ENCODE measurements around the gene CSAD.

The CSAD gene

GRCh38 chr12:53122961-53123468 lies 57.7 kb downstream of the CSAD start:
- no peaks in the 10 kb centered on the region for H3K36me3 ChIP-seq (ENCODE audit: control insufficient read depth in 1 of 2, insufficient read depth in 2 of 2, low read depth in 1 of 2, low read length in 2 of 2)
- H3K79me1 ChIP-seq (replicated peaks; ENCODE audit: low read length, poor library complexity, severe bottlenecking): no peaks in the 10 kb centered on the region
- no peak overlapping the region for H2AK5ac ChIP-seq (ENCODE audit: low read length, severe bottlenecking)
- no peak overlapping the region for H3K9ac ChIP-seq (ENCODE audit: low read length)
- peak overlapping the region in 1 of 2 experiments; percentile 48 for H3K23ac ChIP-seq (ENCODE audit: low read length in 2 of 2)
- H2BK15ac ChIP-seq (ENCODE audit: low read depth, poor library complexity, severe bottlenecking): peak overlapping the region; percentile 67
- no peak overlapping the region for H3K4me2 ChIP-seq (ENCODE audit: low read length, poor library complexity, severe bottlenecking)
- no peak overlapping the region for H2AFZ ChIP-seq (ENCODE audit: low read depth, low read length)
- no peak overlapping the region for H3K4ac ChIP-seq (ENCODE audit: low read depth in 1 of 2, low read length in 2 of 2)
- no peak overlapping the region for H2BK120ac ChIP-seq (ENCODE audit: low read depth, low read length)
- H3K4me1 ChIP-seq (ENCODE audit: control insufficient read depth, insufficient read depth, low read depth, low read length): peaks cover 5% of the 10 kb centered on the region
- H3K27ac ChIP-seq (ENCODE audit: low read length, poor library complexity, severe bottlenecking): no peak overlapping the region
- no peak overlapping the region for H2BK12ac ChIP-seq (ENCODE audit: low read length in 2 of 2)
- H3K27me3 ChIP-seq (ENCODE audit: control insufficient read depth in 1 of 2, insufficient read depth in 1 of 2, low read length in 2 of 2): peaks cover 0 to 4% of the 10 kb centered on the region in 2 experiments
- H3K4me3 ChIP-seq (ENCODE audit: insufficient read depth in 1 of 2, low read depth in 1 of 2, low read length in 2 of 2): no peak overlapping the region
- WGBS: 92% methylated on average over 6 of the region's 10 CpGs
- no peak overlapping the region for H2BK5ac ChIP-seq (ENCODE audit: low read depth, low read length, poor library complexity, severe bottlenecking)
- DNase-seq: no peak
- no peak overlapping the region for H3K14ac ChIP-seq (ENCODE audit: low read length in 2 of 2)
- no peaks in the 10 kb centered on the region for H3K9me3 ChIP-seq (ENCODE audit: control insufficient read depth, low read length)
- H4K8ac ChIP-seq (ENCODE audit: low read length): no peak overlapping the region
- H4K91ac ChIP-seq (ENCODE audit: low read length): no peak overlapping the region
- H3K18ac ChIP-seq (ENCODE audit: low read depth in 1 of 2, low read length in 2 of 2): no peak overlapping the region

- no peak overlapping the region for H3K4me3 ChIP-seq (ENCODE audit: insufficient read depth in 1 of 2, low read depth in 1 of 2, low read length in 2 of 2)
- DNase-seq: no peak
- no peak overlapping the region for H3K9ac ChIP-seq (ENCODE audit: low read length)
- H3K9me3 ChIP-seq (ENCODE audit: control insufficient read depth, low read length): no peaks in the 10 kb centered on the region
- H3K79me1 ChIP-seq (replicated peaks; ENCODE audit: low read length, poor library complexity, severe bottlenecking): no peaks in the 10 kb centered on the region
- no peak overlapping the region for H2AK5ac ChIP-seq (ENCODE audit: low read length, severe bottlenecking)
- H2BK12ac ChIP-seq (ENCODE audit: low read length in 2 of 2): no peak overlapping the region
- H2BK15ac ChIP-seq (ENCODE audit: low read depth, poor library complexity, severe bottlenecking): peak overlapping the region; percentile 93
- peaks cover 5% of the 10 kb centered on the region for H3K4me1 ChIP-seq (ENCODE audit: control insufficient read depth, insufficient read depth, low read depth, low read length)
- H3K14ac ChIP-seq (ENCODE audit: low read length in 2 of 2): no peak overlapping the region
- H3K23ac ChIP-seq (ENCODE audit: low read length in 2 of 2): no peak overlapping the region
- H3K27ac ChIP-seq (ENCODE audit: low read length, poor library complexity, severe bottlenecking): no peak overlapping the region
- H3K36me3 ChIP-seq (ENCODE audit: control insufficient read depth in 1 of 2, insufficient read depth in 2 of 2, low read depth in 1 of 2, low read length in 2 of 2): no peaks in the 10 kb centered on the region
- no peak overlapping the region for H2BK120ac ChIP-seq (ENCODE audit: low read depth, low read length)
- H4K8ac ChIP-seq (ENCODE audit: low read length): no peak overlapping the region
- H3K4me2 ChIP-seq (ENCODE audit: low read length, poor library complexity, severe bottlenecking): no peak overlapping the region
- H3K4ac ChIP-seq (ENCODE audit: low read depth in 1 of 2, low read length in 2 of 2): no peak overlapping the region
- H2BK5ac ChIP-seq (ENCODE audit: low read depth, low read length, poor library complexity, severe bottlenecking): no peak overlapping the region
- no peak overlapping the region for H2AFZ ChIP-seq (ENCODE audit: low read depth, low read length)
- H4K91ac ChIP-seq (ENCODE audit: low read length): peak overlapping the region; percentile 46
- 91% methylated on average over 12 of the region's 12 CpGs for WGBS
- no peaks in the 10 kb centered on the region for H3K27me3 ChIP-seq (ENCODE audit: control insufficient read depth in 1 of 2, insufficient read depth in 1 of 2, low read length in 2 of 2)
- no peak overlapping the region for H3K18ac ChIP-seq (ENCODE audit: low read depth in 1 of 2, low read length in 2 of 2)
Measured at GRCh38 chr12:53120685-53121525, 59.8 kb downstream of the CSAD start.

GRCh38 chr12:53118751-53119300 lies 61.9 kb downstream of the CSAD start:
- Histone ChIP-seq H3K4me3 (ENCODE audit: insufficient read depth in 1 of 2, low read depth in 1 of 2, low read length in 2 of 2) (no peak overlapping the region), H3K14ac (ENCODE audit: low read length in 2 of 2) (no peak overlapping the region), H3K4me2 (ENCODE audit: low read length, poor library complexity, severe bottlenecking) (no peak overlapping the region), H2BK5ac (ENCODE audit: low read depth, low read length, poor library complexity, severe bottlenecking) (no peak overlapping the region), H3K4me1 (ENCODE audit: control insufficient read depth, insufficient read depth, low read depth, low read length) (peaks cover 5% of the 10 kb centered on the region), H3K18ac (ENCODE audit: low read depth in 1 of 2, low read length in 2 of 2) (no peak overlapping the region), H3K27me3 (ENCODE audit: control insufficient read depth in 1 of 2, insufficient read depth in 1 of 2, low read length in 2 of 2) (no peaks in the 10 kb centered on the region), H2AK5ac (ENCODE audit: low read length, severe bottlenecking) (no peak overlapping the region), H2BK120ac (ENCODE audit: low read depth, low read length) (no peak overlapping the region), H3K23ac (ENCODE audit: low read length in 2 of 2) (no peak overlapping the region), H4K8ac (ENCODE audit: low read length) (no peak overlapping the region), H2AFZ (ENCODE audit: low read depth, low read length) (no peak overlapping the region), H3K4ac (ENCODE audit: low read depth in 1 of 2, low read length in 2 of 2) (no peak overlapping the region), H2BK15ac (ENCODE audit: low read depth, poor library complexity, severe bottlenecking) (no peak overlapping the region), H3K9ac (ENCODE audit: low read length) (no peak overlapping the region), H3K36me3 (ENCODE audit: control insufficient read depth in 1 of 2, insufficient read depth in 2 of 2, low read depth in 1 of 2, low read length in 2 of 2) (no peaks in the 10 kb centered on the region), H4K91ac (ENCODE audit: low read length) (no peak overlapping the region), H3K27ac (ENCODE audit: low read length, poor library complexity, severe bottlenecking) (no peak overlapping the region), H2BK12ac (ENCODE audit: low read length in 2 of 2) (no peak overlapping the region), H3K9me3 (ENCODE audit: control insufficient read depth, low read length) (no peaks in the 10 kb centered on the region), H3K79me1 (replicated peaks; ENCODE audit: low read length, poor library complexity, severe bottlenecking) (no peaks in the 10 kb centered on the region)
- no peak for DNase-seq
- WGBS: 82% methylated on average over 8 of the region's 8 CpGs

- no peak overlapping the region for H3K9ac ChIP-seq (ENCODE audit: low read length)
- H3K18ac ChIP-seq (ENCODE audit: low read depth in 1 of 2, low read length in 2 of 2): no peak overlapping the region
- no peak overlapping the region for H2BK12ac ChIP-seq (ENCODE audit: low read length in 2 of 2)
- WGBS: 92% methylated on average over 8 of the region's 8 CpGs
- H3K4ac ChIP-seq (ENCODE audit: low read depth in 1 of 2, low read length in 2 of 2): no peak overlapping the region
- H3K36me3 ChIP-seq (ENCODE audit: control insufficient read depth in 1 of 2, insufficient read depth in 2 of 2, low read depth in 1 of 2, low read length in 2 of 2): no peaks in the 10 kb centered on the region
- no peak for DNase-seq
- H3K79me1 ChIP-seq (replicated peaks; ENCODE audit: low read length, poor library complexity, severe bottlenecking): no peaks in the 10 kb centered on the region
- H2AK5ac ChIP-seq (ENCODE audit: low read length, severe bottlenecking): no peak overlapping the region
- H3K23ac ChIP-seq (ENCODE audit: low read length in 2 of 2): no peak overlapping the region
- no peak overlapping the region for H4K91ac ChIP-seq (ENCODE audit: low read length)
- no peaks in the 10 kb centered on the region for H3K9me3 ChIP-seq (ENCODE audit: control insufficient read depth, low read length)
- no peak overlapping the region for H2BK15ac ChIP-seq (ENCODE audit: low read depth, poor library complexity, severe bottlenecking)
- no peak overlapping the region for H2BK120ac ChIP-seq (ENCODE audit: low read depth, low read length)
- no peak overlapping the region for H3K4me3 ChIP-seq (ENCODE audit: insufficient read depth in 1 of 2, low read depth in 1 of 2, low read length in 2 of 2)
- H3K27ac ChIP-seq (ENCODE audit: low read length, poor library complexity, severe bottlenecking): no peak overlapping the region
- peaks cover 2% of the 10 kb centered on the region for H3K4me1 ChIP-seq (ENCODE audit: control insufficient read depth, insufficient read depth, low read depth, low read length)
- no peak overlapping the region for H4K8ac ChIP-seq (ENCODE audit: low read length)
- no peak overlapping the region for H2AFZ ChIP-seq (ENCODE audit: low read depth, low read length)
- no peaks in the 10 kb centered on the region for H3K27me3 ChIP-seq (ENCODE audit: control insufficient read depth in 1 of 2, insufficient read depth in 1 of 2, low read length in 2 of 2)
- H2BK5ac ChIP-seq (ENCODE audit: low read depth, low read length, poor library complexity, severe bottlenecking): no peak overlapping the region
- H3K4me2 ChIP-seq (ENCODE audit: low read length, poor library complexity, severe bottlenecking): no peak overlapping the region
- H3K14ac ChIP-seq (ENCODE audit: low read length in 2 of 2): no peak overlapping the region
Measured at GRCh38 chr12:53115891-53116648, 64.7 kb downstream of the CSAD start.
